ENCODE data around the gene PTTG1IP. TPM values are rescaled to one million over a fixed set of nuclear protein-coding genes. Genes with fewer than 3 reads are reported as not detected.

PTTG1IP gene
- total RNA-seq, 6 experiments from 2014 or later: 54.3 to 195 (median 140) TPM

DNA sequence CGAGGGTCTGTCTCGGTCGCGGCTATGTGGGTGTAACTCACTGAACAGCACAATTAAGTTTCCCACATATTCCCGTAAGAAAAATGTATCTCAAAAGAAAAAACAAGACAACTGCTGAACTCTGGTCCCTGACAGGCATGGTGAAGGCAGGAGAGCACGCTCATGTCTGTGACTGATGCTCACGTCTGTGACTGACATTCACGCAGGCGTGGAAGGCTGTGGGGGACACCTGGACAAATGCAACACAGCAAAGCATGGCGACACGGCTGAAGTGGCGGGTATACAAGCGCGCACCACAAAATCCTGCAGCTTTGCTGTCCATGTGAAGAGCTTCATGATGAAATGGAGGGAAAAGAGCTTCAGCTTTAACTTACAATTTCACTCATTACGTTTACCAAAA lies 6.0 kb downstream of the PTTG1IP start:
- peaks cover 0 to 51% (median 23%) of the 10 kb centered on the region in 4 donors for H3K4me1 ChIP-seq
- H3K4me3 ChIP-seq: no peak overlapping the region
- DNase-seq (peak in 1 of 3 donors; percentile 56), ATAC-seq (no peak)
- H3K36me3 ChIP-seq: peaks cover 0 to 22% (median 5%) of the 10 kb centered on the region in 4 donors
- no peaks in the 10 kb centered on the region for H3K27me3 ChIP-seq
- no peak overlapping the region for H3K27ac ChIP-seq
- 93% methylated on average over 5 of the region's 15 CpGs for WGBS (ENCODE audit: insufficient coverage, low coverage, low lambda C conversion rate, missing lambda C conversion rate)
- TF ChIP-seq CTCF (IDR thresholded peaks at IDR 0.05) (no peak), POLR2A (IDR thresholded peaks at IDR 0.05) (no peak)
- no peaks in the 10 kb centered on the region for H3K9me3 ChIP-seq
- intact Hi-C loops (cut with DNase I): no loop called here

DNA sequence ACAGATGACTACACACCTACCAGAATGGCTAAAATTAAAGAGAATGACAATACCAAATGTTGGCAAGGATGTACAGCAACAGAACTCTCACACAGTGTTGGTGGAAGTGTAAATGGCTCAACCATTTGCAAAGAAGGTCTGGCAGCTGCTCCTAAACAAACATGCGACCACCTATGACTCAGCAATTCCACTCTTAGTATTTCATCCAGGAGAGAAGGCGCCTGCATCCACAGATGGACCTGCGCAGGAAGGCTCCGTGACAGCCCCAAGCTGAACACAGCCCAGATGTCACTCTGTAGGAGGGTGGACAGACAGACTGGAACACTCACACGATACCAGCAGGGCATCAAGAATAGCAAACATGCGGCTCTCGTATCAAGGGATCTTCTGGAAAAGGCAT lies 6.7 kb downstream of the PTTG1IP start:
- intact Hi-C loops (cut with DNase I): no loop called here
- H3K4me3 ChIP-seq: no peak overlapping the region
- DNase-seq (peak in 2 of 3 donors; percentile 11 to 20), ATAC-seq (no peak)
- 74% methylated on average over 3 of the region's 7 CpGs for WGBS (ENCODE audit: insufficient coverage, low coverage, low lambda C conversion rate, missing lambda C conversion rate)
- TF ChIP-seq POLR2A (IDR thresholded peaks at IDR 0.05) (no peak), CTCF (IDR thresholded peaks at IDR 0.05) (no peak)
- peaks cover 0 to 44% (median 21%) of the 10 kb centered on the region in 4 donors for H3K4me1 ChIP-seq
- peaks cover 0 to 22% (median 5%) of the 10 kb centered on the region in 4 donors for H3K36me3 ChIP-seq
- H3K9me3 ChIP-seq: no peaks in the 10 kb centered on the region
- no peak overlapping the region for H3K27ac ChIP-seq
- no peaks in the 10 kb centered on the region for H3K27me3 ChIP-seq

GRCh38 chr21:44865561-44866280 lies 7.8 kb downstream of the PTTG1IP start:
- H3K36me3 ChIP-seq: peaks cover 0 to 22% (median 5%) of the 10 kb centered on the region in 4 donors
- peak in 1 of 3 donors; percentile 17 for DNase-seq
- intact Hi-C loops (cut with DNase I): no loop called here

GRCh38 chr21:44862869-44863685 lies 10.4 kb downstream of the PTTG1IP start:
- Histone ChIP-seq H3K36me3 (peaks cover 0 to 46% (median 17%) of the 10 kb centered on the region in 4 donors), H3K4me1 (peaks cover 0 to 13% (median 4%) of the 10 kb centered on the region in 4 donors)
- intact Hi-C loops (cut with DNase I): no loop called here

More at GRCh38 chr21:44865561-44866280, 7.8 kb downstream of the PTTG1IP start:
- Histone ChIP-seq H3K4me1 (peaks cover 0 to 34% (median 16%) of the 10 kb centered on the region in 4 donors), H3K27ac (no peak overlapping the region), H3K9me3 (no peaks in the 10 kb centered on the region), H3K4me3 (no peak overlapping the region), H3K27me3 (no peaks in the 10 kb centered on the region)
- WGBS (ENCODE audit: insufficient coverage, low coverage, low lambda C conversion rate, missing lambda C conversion rate): 32% methylated on average over 3 of the region's 12 CpGs
- ATAC-seq: peak in 2 of 4 donors; percentile 11 to 23
- TF ChIP-seq POLR2A (IDR thresholded peaks at IDR 0.05) (no peak), CTCF (IDR thresholded peaks at IDR 0.05) (no peak)

More at GRCh38 chr21:44862869-44863685, 10.4 kb downstream of the PTTG1IP start:
- no peak overlapping the region for H3K27ac ChIP-seq
- no peaks in the 10 kb centered on the region for H3K9me3 ChIP-seq
- H3K4me3 ChIP-seq: no peak overlapping the region
- H3K27me3 ChIP-seq: no peaks in the 10 kb centered on the region
- 72% methylated on average over 3 of the region's 25 CpGs for WGBS (ENCODE audit: insufficient coverage, low coverage, low lambda C conversion rate, missing lambda C conversion rate)
- TF ChIP-seq CTCF (IDR thresholded peaks at IDR 0.05) (no peak), POLR2A (IDR thresholded peaks at IDR 0.05) (no peak)
- no peak for ATAC-seq
- DNase-seq: peak in 2 of 3 donors; percentile 10 to 41
